ENCODE measurements around the gene TPSG1. TPM values are rescaled to one million over a fixed set of nuclear protein-coding genes. Genes with fewer than 3 reads are reported as not detected.

The TPSG1 gene
- total and polyA plus RNA-seq, 2 experiments from 2014 or later, result 0.81 TPM; not detected in 1

DNA sequence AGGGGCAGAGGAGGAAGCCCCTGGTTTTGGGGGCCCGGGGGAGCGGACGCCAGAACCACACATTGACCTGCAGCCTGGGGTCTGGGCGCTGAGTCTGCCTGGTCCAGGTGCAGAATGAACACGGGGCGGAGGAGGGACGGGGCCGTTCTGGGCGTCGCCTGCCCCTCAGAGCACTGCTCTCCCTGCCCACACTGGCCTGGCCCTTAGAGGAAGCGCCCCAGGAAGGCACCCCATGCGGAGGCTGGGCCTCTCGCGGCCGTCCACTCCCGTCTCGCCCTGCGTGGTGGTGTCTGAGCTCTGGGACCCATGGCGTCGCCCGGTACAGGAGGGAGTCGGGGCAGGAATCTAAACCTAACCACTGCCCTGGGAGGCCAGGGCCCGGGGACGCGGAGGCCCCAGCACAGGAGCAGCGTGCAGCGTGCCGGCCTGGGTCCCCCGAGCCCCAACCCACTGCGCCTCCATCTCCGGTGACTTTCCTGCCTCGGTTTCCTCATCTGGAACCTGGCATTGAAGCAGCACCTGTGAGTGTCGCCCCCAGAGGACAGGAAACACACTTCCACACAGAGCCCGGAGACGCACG is 35.1 kb upstream of the TPSG1 start:
- Histone ChIP-seq H3K4me1 (ENCODE audit: insufficient read depth) (no peaks in the 10 kb centered on the region), H4K20me1 (replicated peaks; ENCODE audit: insufficient read depth) (0 out of 2 replicates have a peak, but pooled peaks cover 2% of the 10 kb centered on the region), H3K4me2 (no peak overlapping the region), H3K36me3 (ENCODE audit: insufficient read depth) (no peaks in the 10 kb centered on the region), H3K27ac (ENCODE audit: low read depth) (no peak overlapping the region), H3K27me3 (ENCODE audit: insufficient read depth) (no peaks in the 10 kb centered on the region), H3K9me2 (ENCODE audit: insufficient read depth) (no peaks in the 10 kb centered on the region), H3F3A (replicated peaks; ENCODE audit: low read depth) (no peaks in the 10 kb centered on the region), H3K79me2 (replicated peaks; ENCODE audit: insufficient read depth) (no peaks in the 10 kb centered on the region), H2AFZ (no peak overlapping the region), H3K4me3 (no peak overlapping the region)
- peaks cover 11% of the 10 kb centered on the region for H3K4me1 Mint-ChIP-seq
- H3K36me3 Mint-ChIP-seq (ENCODE audit: low read depth), result no peaks in the 10 kb centered on the region
- H3K9me3 Mint-ChIP-seq, result peaks cover 10% of the 10 kb centered on the region
- DNase-seq (ENCODE audit: low spot score) (no peak), ATAC-seq (no peak)
- no peak overlapping the region for H3K4me3 Mint-ChIP-seq
- H3K27me3 Mint-ChIP-seq (ENCODE audit: insufficient read depth, low read depth, poor library complexity), result peaks cover 30% of the 10 kb centered on the region
- TF ChIP-seq POLR2AphosphoS5 (IDR thresholded peaks at IDR 0.05; ENCODE audit: low read depth) (no peak), STAT1 (IDR thresholded peaks at IDR 0.05; ENCODE audit: unreplicated experiment) (no peak), JUNB (IDR thresholded peaks at IDR 0.05; ENCODE audit: unreplicated experiment) (no peak), NANOG (IDR thresholded peaks at IDR 0.05; ENCODE audit: borderline replicate concordance) (no peak), EZH2phosphoT487 (IDR thresholded peaks at IDR 0.05; ENCODE audit: unreplicated experiment) (no peak), CREB1 (CRISPR knock-in tag; IDR thresholded peaks at IDR 0.05; ENCODE audit: low read depth) (no peak), ZNF331 (CRISPR knock-in tag; IDR thresholded peaks at IDR 0.05; ENCODE audit: low read depth) (no peak)
- TF ChIP-seq, protein P1, sequence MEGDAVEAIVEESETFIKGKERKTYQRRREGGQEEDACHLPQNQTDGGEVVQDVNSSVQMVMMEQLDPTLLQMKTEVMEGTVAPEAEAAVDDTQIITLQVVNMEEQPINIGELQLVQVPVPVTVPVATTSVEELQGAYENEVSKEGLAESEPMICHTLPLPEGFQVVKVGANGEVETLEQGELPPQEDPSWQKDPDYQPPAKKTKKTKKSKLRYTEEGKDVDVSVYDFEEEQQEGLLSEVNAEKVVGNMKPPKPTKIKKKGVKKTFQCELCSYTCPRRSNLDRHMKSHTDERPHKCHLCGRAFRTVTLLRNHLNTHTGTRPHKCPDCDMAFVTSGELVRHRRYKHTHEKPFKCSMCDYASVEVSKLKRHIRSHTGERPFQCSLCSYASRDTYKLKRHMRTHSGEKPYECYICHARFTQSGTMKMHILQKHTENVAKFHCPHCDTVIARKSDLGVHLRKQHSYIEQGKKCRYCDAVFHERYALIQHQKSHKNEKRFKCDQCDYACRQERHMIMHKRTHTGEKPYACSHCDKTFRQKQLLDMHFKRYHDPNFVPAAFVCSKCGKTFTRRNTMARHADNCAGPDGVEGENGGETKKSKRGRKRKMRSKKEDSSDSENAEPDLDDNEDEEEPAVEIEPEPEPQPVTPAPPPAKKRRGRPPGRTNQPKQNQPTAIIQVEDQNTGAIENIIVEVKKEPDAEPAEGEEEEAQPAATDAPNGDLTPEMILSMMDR (conservative IDR thresholded peaks at IDR 0.05; ENCODE audit: low read depth in 2 of 2), result no peak
- TF ChIP-seq, protein P2, sequence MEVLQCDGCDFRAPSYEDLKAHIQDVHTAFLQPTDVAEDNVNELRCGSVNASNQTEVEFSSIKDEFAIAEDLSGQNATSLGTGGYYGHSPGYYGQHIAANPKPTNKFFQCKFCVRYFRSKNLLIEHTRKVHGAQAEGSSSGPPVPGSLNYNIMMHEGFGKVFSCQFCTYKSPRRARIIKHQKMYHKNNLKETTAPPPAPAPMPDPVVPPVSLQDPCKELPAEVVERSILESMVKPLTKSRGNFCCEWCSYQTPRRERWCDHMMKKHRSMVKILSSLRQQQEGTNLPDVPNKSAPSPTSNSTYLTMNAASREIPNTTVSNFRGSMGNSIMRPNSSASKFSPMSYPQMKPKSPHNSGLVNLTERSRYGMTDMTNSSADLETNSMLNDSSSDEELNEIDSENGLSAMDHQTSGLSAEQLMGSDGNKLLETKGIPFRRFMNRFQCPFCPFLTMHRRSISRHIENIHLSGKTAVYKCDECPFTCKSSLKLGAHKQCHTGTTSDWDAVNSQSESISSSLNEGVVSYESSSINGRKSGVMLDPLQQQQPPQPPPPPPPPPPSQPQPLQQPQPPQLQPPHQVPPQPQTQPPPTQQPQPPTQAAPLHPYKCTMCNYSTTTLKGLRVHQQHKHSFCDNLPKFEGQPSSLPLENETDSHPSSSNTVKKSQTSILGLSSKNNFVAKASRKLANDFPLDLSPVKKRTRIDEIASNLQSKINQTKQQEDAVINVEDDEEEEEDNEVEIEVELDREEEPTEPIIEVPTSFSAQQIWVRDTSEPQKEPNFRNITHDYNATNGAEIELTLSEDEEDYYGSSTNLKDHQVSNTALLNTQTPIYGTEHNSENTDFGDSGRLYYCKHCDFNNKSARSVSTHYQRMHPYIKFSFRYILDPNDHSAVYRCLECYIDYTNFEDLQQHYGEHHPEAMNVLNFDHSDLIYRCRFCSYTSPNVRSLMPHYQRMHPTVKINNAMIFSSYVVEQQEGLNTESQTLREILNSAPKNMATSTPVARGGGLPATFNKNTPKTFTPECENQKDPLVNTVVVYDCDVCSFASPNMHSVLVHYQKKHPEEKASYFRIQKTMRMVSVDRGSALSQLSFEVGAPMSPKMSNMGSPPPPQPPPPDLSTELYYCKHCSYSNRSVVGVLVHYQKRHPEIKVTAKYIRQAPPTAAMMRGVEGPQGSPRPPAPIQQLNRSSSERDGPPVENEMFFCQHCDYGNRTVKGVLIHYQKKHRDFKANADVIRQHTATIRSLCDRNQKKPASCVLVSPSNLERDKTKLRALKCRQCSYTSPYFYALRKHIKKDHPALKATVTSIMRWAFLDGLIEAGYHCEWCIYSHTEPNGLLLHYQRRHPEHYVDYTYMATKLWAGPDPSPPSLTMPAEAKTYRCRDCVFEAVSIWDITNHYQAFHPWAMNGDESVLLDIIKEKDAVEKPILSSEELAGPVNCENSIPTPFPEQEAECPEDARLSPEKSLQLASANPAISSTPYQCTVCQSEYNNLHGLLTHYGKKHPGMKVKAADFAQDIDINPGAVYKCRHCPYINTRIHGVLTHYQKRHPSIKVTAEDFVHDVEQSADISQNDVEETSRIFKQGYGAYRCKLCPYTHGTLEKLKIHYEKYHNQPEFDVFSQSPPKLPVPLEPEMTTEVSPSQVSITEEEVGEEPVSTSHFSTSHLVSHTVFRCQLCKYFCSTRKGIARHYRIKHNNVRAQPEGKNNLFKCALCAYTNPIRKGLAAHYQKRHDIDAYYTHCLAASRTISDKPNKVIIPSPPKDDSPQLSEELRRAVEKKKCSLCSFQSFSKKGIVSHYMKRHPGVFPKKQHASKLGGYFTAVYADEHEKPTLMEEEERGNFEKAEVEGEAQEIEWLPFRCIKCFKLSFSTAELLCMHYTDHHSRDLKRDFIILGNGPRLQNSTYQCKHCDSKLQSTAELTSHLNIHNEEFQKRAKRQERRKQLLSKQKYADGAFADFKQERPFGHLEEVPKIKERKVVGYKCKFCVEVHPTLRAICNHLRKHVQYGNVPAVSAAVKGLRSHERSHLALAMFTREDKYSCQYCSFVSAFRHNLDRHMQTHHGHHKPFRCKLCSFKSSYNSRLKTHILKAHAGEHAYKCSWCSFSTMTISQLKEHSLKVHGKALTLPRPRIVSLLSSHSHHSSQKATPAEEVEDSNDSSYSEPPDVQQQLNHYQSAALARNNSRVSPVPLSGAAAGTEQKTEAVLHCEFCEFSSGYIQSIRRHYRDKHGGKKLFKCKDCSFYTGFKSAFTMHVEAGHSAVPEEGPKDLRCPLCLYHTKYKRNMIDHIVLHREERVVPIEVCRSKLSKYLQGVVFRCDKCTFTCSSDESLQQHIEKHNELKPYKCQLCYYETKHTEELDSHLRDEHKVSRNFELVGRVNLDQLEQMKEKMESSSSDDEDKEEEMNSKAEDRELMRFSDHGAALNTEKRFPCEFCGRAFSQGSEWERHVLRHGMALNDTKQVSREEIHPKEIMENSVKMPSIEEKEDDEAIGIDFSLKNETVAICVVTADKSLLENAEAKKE (CRISPR knock-in tag; IDR thresholded peaks at IDR 0.05), result no peak
- TF ChIP-seq, protein P3, sequence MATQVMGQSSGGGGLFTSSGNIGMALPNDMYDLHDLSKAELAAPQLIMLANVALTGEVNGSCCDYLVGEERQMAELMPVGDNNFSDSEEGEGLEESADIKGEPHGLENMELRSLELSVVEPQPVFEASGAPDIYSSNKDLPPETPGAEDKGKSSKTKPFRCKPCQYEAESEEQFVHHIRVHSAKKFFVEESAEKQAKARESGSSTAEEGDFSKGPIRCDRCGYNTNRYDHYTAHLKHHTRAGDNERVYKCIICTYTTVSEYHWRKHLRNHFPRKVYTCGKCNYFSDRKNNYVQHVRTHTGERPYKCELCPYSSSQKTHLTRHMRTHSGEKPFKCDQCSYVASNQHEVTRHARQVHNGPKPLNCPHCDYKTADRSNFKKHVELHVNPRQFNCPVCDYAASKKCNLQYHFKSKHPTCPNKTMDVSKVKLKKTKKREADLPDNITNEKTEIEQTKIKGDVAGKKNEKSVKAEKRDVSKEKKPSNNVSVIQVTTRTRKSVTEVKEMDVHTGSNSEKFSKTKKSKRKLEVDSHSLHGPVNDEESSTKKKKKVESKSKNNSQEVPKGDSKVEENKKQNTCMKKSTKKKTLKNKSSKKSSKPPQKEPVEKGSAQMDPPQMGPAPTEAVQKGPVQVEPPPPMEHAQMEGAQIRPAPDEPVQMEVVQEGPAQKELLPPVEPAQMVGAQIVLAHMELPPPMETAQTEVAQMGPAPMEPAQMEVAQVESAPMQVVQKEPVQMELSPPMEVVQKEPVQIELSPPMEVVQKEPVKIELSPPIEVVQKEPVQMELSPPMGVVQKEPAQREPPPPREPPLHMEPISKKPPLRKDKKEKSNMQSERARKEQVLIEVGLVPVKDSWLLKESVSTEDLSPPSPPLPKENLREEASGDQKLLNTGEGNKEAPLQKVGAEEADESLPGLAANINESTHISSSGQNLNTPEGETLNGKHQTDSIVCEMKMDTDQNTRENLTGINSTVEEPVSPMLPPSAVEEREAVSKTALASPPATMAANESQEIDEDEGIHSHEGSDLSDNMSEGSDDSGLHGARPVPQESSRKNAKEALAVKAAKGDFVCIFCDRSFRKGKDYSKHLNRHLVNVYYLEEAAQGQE (IDR thresholded peaks at IDR 0.05; ENCODE audit: unreplicated experiment), result no peak
- H3K27ac Mint-ChIP-seq, result no peak overlapping the region

All from GM23338 (cell line).